ENCODE measurements around the gene CCSER2.
"Not testable (repeated sequence)": the region's sequence is repeated elsewhere in the genome, so short reads cannot be mapped to it uniquely, and the experiment has no call there.

Gene CCSER2

GRCh38 chr10:84493951-84494848, 165.8 kb downstream of the CCSER2 start:
- TF ChIP-seq CTCF (IDR thresholded peaks at IDR 0.05), result no peak
- TF ChIP-seq ZFX (IDR thresholded peaks at IDR 0.05; ENCODE audit: borderline replicate concordance), result no peak

GRCh38 chr10:84494849-84495180, 166.4 kb downstream of the CCSER2 start:
- TF ChIP-seq ZFX (IDR thresholded peaks at IDR 0.05; ENCODE audit: borderline replicate concordance) (no peak), CTCF (IDR thresholded peaks at IDR 0.05) (no peak)
- no peak overlapping the region for H3K27ac ChIP-seq

More at GRCh38 chr10:84493951-84494848, 165.8 kb downstream of the CCSER2 start:
- no peak overlapping the region for H3K27ac ChIP-seq

DNA sequence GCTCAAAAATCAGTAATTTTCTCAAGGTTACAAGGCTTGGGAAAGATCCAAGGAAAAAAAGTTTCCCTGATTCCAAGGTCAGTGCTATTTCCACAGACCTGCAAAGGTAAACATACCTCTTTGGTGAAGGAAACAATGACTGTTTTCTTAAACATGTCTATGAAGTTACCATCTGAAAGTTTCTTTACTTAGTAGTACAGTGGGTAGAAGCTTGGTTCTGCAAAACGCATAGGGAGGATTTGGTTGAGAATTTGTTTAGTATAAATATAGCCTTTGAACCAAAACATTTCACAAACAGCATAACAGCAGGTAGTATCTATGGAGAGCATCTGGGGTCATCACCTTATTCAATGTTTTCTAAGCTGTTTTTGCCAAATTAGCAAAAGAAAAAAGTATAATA, 169.6 kb downstream of the CCSER2 start:
- no peak overlapping the region for H3K27ac ChIP-seq
- TF ChIP-seq CTCF (IDR thresholded peaks at IDR 0.05) (no peak), ZFX (IDR thresholded peaks at IDR 0.05; ENCODE audit: borderline replicate concordance) (no peak)

DNA sequence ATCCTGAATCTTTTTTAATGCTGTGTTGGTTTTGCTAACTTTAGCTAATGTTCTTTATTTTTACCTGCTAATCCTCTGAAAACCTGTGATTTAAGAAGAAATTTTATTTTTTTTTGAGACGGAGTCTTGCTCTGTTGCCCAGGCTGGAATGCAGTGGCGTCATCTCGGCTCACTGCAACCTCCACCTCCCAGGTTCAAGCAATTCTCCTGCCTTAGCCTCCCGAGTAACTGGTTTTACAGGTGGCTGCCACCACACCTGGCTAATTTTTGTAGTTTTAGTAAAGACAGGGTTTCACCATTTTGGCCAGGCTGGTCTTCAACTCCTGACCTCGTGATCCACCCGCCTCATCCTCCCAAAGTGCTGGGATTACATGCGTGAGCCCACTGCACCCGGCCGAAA, 170.7 kb downstream of the CCSER2 start:
- not testable (repeated sequence) for H3K27ac ChIP-seq

DNA sequence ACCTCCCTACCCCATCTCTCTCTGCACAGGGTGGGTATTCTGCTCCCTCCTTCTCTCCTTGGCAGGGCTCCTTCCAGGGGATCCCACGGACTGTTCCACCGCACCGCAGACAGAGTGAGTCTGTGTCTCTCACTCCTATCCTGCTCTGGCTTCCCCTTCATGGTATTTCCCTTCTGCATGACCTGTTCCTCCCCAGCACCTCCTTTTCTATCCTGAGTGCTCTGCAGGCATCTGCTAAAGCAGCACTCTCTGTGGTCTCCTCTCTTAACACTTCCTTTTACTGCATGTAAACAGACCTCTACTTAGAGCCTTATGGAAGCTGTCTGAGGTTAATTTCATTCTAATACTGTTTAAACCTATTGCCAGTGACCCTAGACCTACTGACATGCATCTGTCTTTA, 171.5 kb downstream of the CCSER2 start:
- H3K27ac ChIP-seq, result no peak overlapping the region
- TF ChIP-seq CTCF (IDR thresholded peaks at IDR 0.05) (no peak), ZFX (IDR thresholded peaks at IDR 0.05; ENCODE audit: borderline replicate concordance) (no peak)

DNA sequence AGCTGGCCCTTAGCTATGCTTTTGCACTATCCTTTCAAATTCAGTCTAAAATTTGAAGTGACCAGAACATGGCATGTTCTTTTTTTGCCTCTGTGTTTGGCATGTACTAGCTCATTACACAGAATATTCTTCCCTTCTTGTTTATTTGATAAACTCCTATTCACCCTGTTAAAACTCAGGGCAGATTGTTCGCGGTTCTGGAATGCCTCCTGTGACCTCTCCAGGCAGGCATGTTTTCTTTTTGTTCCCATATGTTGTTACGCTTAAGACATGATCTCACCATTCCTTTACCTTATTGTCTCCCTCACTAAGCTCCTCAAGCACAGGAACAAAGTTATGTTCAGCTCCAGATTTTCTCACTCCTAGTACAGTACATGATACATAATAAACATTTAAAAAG, 181.7 kb downstream of the CCSER2 start:
- TF ChIP-seq ZFX (IDR thresholded peaks at IDR 0.05; ENCODE audit: borderline replicate concordance) (no peak), CTCF (IDR thresholded peaks at IDR 0.05) (no peak)
- no peak overlapping the region for H3K27ac ChIP-seq

DNA sequence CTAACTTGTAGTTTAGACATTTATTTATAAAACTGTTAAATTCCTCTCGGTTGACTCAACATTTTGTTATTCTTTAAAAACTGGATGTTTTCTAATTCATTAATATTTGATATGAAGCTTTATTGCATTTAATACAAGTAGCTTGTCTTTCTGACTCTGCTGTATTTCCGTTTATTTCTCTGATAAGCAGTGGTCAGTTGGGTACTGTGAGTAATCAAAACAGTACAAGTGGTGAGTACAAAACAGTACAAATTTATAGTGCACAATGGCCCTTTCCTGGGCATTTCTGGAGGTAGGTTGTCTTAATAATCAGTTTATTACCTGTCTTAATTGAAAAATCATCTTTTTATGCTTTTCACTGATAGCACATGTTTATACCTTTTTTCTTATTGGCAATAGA, 182.7 kb downstream of the CCSER2 start:
- H3K27ac ChIP-seq, result no peak overlapping the region
- TF ChIP-seq ZFX (IDR thresholded peaks at IDR 0.05; ENCODE audit: borderline replicate concordance) (no peak), CTCF (IDR thresholded peaks at IDR 0.05) (no peak)
